GM23338 (cell line): ENCODE results near the gene AOAH. TPM values are rescaled to one million over a fixed set of nuclear protein-coding genes. Genes with fewer than 3 reads are reported as not detected.

Source experiments
- CTCF ChIP-seq, 2 experiments: fragments of 200-600 bp in 1 of 2; sonication (generic) in 1 of 2; conservative IDR thresholded peaks; 2 replicates each; pipeline versions ENCODE4 v1.5.1 to v1.6.1; 2016 to 2017; ENCODE audit warnings: antibody characterized with exemption in 2 of 2, low read depth in 2 of 2, mild to moderate bottlenecking in 2 of 2, moderate library complexity in 1 of 2
- EZH2 ChIP-seq: fragments of 200-600 bp; sonication (generic); IDR thresholded peaks from one replicate; pipeline ENCODE4 v1.8.0; 2017; ENCODE audit warnings: antibody characterized with exemption, mild to moderate bottlenecking, low read depth; ENCODE audit not compliant: unreplicated experiment
- EZH2phosphoT487 ChIP-seq: fragments of 200-600 bp; sonication (generic); IDR thresholded peaks from one replicate; pipeline ENCODE4 v1.8.1; 2018; ENCODE audit warnings: antibody characterized with exemption; ENCODE audit not compliant: unreplicated experiment
- JUNB ChIP-seq: IDR thresholded peaks from one replicate; pipeline ENCODE4 v1.6.1; 2016; ENCODE audit warnings: antibody characterized with exemption; ENCODE audit not compliant: unreplicated experiment
- POLR2AphosphoS5 ChIP-seq: IDR thresholded peaks from 2 replicates; pipeline ENCODE4 v1.6.1; 2016; ENCODE audit warnings: antibody characterized with exemption, low read depth
- ZNF114 ChIP-seq: fragments of 250-450 bp; sonication (Bioruptor Pico); IDR thresholded peaks from 2 replicates; pipeline ENCODE4 v1.5.0; 2020; ENCODE audit warnings: mild to moderate bottlenecking, moderate library complexity
- ZNF331 ChIP-seq: fragments of 250-450 bp; sonication (Bioruptor Pico); IDR thresholded peaks from 2 replicates; pipeline ENCODE4 v1.5.0; 2020; ENCODE audit warnings: low read depth, mild to moderate bottlenecking, moderate library complexity
- ZNF462 ChIP-seq: fragments of 250-450 bp; sonication (Bioruptor Pico); IDR thresholded peaks from 2 replicates; pipeline ENCODE4 v1.5.0; 2020; ENCODE audit warnings: mild to moderate bottlenecking, moderate library complexity
- polyA plus RNA-seq: library from polyadenylated mRNA; unstranded; fragments of >200 nt; fragmentation: Nextera tagmentation; extraction: Ambion mirVana; gene quantifications from 2 replicates; pipeline ENCODE4 v1.2.1, GENCODE V29; 2016
- total RNA-seq: library from RNA; depleted of rRNA; stranded (reverse); fragments of >200 nt; shearing (Covaris generic); gene quantifications from 2 replicates; pipeline ENCODE4 v1.2.3, GENCODE V29; 2014
- TF ChIP-seq, protein P1 (sequence below): IDR thresholded peaks from 2 replicates; pipeline ENCODE4 v1.6.1; 2016; ENCODE audit warnings: antibody characterized with exemption

AOAH gene
- total and polyA plus RNA-seq, 2 experiments from 2014 or later, result not detected

GRCh38 chr7:36730046-36730445, 5.8 kb upstream of the AOAH start (continued):
- TF ChIP-seq ZNF462, result no peak
- TF ChIP-seq ZNF114 (CRISPR knock-in tag), result no peak
- TF ChIP-seq EZH2phosphoT487, result no peak
- no peak for TF ChIP-seq EZH2
- no peak for TF ChIP-seq ZNF331 (CRISPR knock-in tag)
- no peak for TF ChIP-seq POLR2AphosphoS5
- TF ChIP-seq, protein P1, sequence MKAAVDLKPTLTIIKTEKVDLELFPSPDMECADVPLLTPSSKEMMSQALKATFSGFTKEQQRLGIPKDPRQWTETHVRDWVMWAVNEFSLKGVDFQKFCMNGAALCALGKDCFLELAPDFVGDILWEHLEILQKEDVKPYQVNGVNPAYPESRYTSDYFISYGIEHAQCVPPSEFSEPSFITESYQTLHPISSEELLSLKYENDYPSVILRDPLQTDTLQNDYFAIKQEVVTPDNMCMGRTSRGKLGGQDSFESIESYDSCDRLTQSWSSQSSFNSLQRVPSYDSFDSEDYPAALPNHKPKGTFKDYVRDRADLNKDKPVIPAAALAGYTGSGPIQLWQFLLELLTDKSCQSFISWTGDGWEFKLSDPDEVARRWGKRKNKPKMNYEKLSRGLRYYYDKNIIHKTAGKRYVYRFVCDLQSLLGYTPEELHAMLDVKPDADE, result no peak
- TF ChIP-seq CTCF (conservative IDR thresholded peaks at IDR 0.05; ENCODE audit: low read depth in 2 of 2), result no peak
- no peak for TF ChIP-seq JUNB
